Neural crest cell (in vitro differentiated cells): ENCODE results near the gene COL5A2. TPM values are rescaled to one million over a fixed set of nuclear protein-coding genes. Genes with fewer than 3 reads are reported as not detected.

Source experiments
- DNase-seq: peaks from one replicate; pipeline ENCODE4 v3.0.0; 2021; ENCODE audit warnings: low read depth, mixed read lengths, low spot score
- H3K27ac Mint-ChIP-seq: one replicate; pipeline ENCODE4 v1.8.0; 2021; ENCODE audit warnings: mild to moderate bottlenecking, mixed read lengths; ENCODE audit not compliant: unreplicated experiment
- H3K27me3 Mint-ChIP-seq: 2 replicates; pipeline ENCODE4 v1.8.0; 2021; ENCODE audit warnings: low read depth, mild to moderate bottlenecking, mixed read lengths
- H3K36me3 Mint-ChIP-seq: 2 replicates; pipeline ENCODE4 v1.8.0; 2021; ENCODE audit warnings: low read depth, mild to moderate bottlenecking, mixed read lengths
- H3K4me1 Mint-ChIP-seq: 2 replicates; pipeline ENCODE4 v1.8.0; 2021; ENCODE audit warnings: mixed read lengths
- H3K4me3 Mint-ChIP-seq: one replicate; pipeline ENCODE4 v1.8.0; 2021; ENCODE audit warnings: mild to moderate bottlenecking, mixed read lengths
- H3K9me3 Mint-ChIP-seq: 2 replicates; pipeline ENCODE4 v1.8.0; 2021; ENCODE audit warnings: mixed read lengths
- CTCF ChIP-seq: fragments of 200-600 bp; sonication (generic); conservative IDR thresholded peaks from 2 replicates; pipeline ENCODE4 v1.5.0; 2021; ENCODE audit warnings: antibody characterized with exemption, mild to moderate bottlenecking
- total RNA-seq: library from RNA; stranded (reverse); gene quantifications from 2 replicates; pipeline ENCODE4 v1.2.1, GENCODE V29; 2021

Gene COL5A2
- total RNA-seq, 1 donor from 2014 or later, result 62.6 TPM

GRCh38 chr2:189147989-189148388 lies 31.6 kb downstream of the COL5A2 start:
- H3K27ac Mint-ChIP-seq, result no peak overlapping the region
- H3K4me1 Mint-ChIP-seq, result peaks cover 24% of the 10 kb centered on the region
- no peaks in the 10 kb centered on the region for H3K27me3 Mint-ChIP-seq
- no peak for TF ChIP-seq CTCF
- H3K4me3 Mint-ChIP-seq, result no peak overlapping the region
- H3K36me3 Mint-ChIP-seq, result peaks cover 3% of the 10 kb centered on the region
- DNase-seq, result no peak
- H3K9me3 Mint-ChIP-seq, result peaks cover 3% of the 10 kb centered on the region

GRCh38 chr2:189147361-189147760 lies 32.2 kb downstream of the COL5A2 start:
- H3K4me1 Mint-ChIP-seq, result peaks cover 26% of the 10 kb centered on the region
- DNase-seq, result no peak
- H3K4me3 Mint-ChIP-seq, result no peak overlapping the region
- peaks cover 3% of the 10 kb centered on the region for H3K9me3 Mint-ChIP-seq
- peaks cover 3% of the 10 kb centered on the region for H3K36me3 Mint-ChIP-seq
- no peaks in the 10 kb centered on the region for H3K27me3 Mint-ChIP-seq
- no peak for TF ChIP-seq CTCF
- no peak overlapping the region for H3K27ac Mint-ChIP-seq

GRCh38 chr2:189146553-189146952 lies 33.0 kb downstream of the COL5A2 start:
- no peak for TF ChIP-seq CTCF
- H3K4me1 Mint-ChIP-seq, result peaks cover 21% of the 10 kb centered on the region
- DNase-seq, result no peak
- no peaks in the 10 kb centered on the region for H3K27me3 Mint-ChIP-seq
- H3K27ac Mint-ChIP-seq, result no peak overlapping the region
- peaks cover 3% of the 10 kb centered on the region for H3K36me3 Mint-ChIP-seq
- no peak overlapping the region for H3K4me3 Mint-ChIP-seq
- H3K9me3 Mint-ChIP-seq, result peaks cover 3% of the 10 kb centered on the region

- no peak for DNase-seq
- Mint-ChIP-seq H3K4me1 (peaks cover 12% of the 10 kb centered on the region), H3K36me3 (peaks cover 3% of the 10 kb centered on the region), H3K27me3 (no peaks in the 10 kb centered on the region), H3K4me3 (no peak overlapping the region), H3K9me3 (peaks cover 3% of the 10 kb centered on the region), H3K27ac (no peak overlapping the region)
- no peak for TF ChIP-seq CTCF
Measured at GRCh38 chr2:189144700-189145211, 34.8 kb downstream of the COL5A2 start.

- H3K4me1 Mint-ChIP-seq, result peaks cover 11% of the 10 kb centered on the region
- no peak for DNase-seq
- peaks cover 3% of the 10 kb centered on the region for H3K9me3 Mint-ChIP-seq
- no peak overlapping the region for H3K4me3 Mint-ChIP-seq
- peaks cover 3% of the 10 kb centered on the region for H3K36me3 Mint-ChIP-seq
- H3K27ac Mint-ChIP-seq, result no peak overlapping the region
- TF ChIP-seq CTCF, result no peak
- no peaks in the 10 kb centered on the region for H3K27me3 Mint-ChIP-seq
Measured at GRCh38 chr2:189143925-189144324, 35.6 kb downstream of the COL5A2 start.
